Panc1 (cell line): ENCODE data around the gene ERVV-1.

ENCODE experiments used
- CTCF ChIP-seq: fragments of 450-650 bp; IDR thresholded peaks from 2 replicates; pipeline ENCODE4 v1.5.1; 2017; ENCODE audit warnings: mild to moderate bottlenecking
- POLR2AphosphoS5 ChIP-seq: IDR thresholded peaks from 2 replicates; pipeline ENCODE4 v1.6.1; 2012; ENCODE audit warnings: mild to moderate bottlenecking, low read depth, low read length, moderate library complexity
- REST ChIP-seq, 2 experiments: IDR thresholded peaks; 2 replicates each; pipeline ENCODE4 v1.6.1; 2011 to 2012; ENCODE audit warnings: low read depth in 2 of 2, control low read depth in 1 of 2, low read length in 1 of 2, mild to moderate bottlenecking in 1 of 2, moderate library complexity in 1 of 2; ENCODE audit not compliant: insufficient read depth in 1 of 2
- SIN3A ChIP-seq: IDR thresholded peaks from 2 replicates; pipeline ENCODE4 v1.6.1; 2012; ENCODE audit warnings: low read depth, mild to moderate bottlenecking, low read length, moderate library complexity, borderline replicate concordance; ENCODE audit not compliant: insufficient read depth

- no peak for TF ChIP-seq CTCF
- TF ChIP-seq REST (IDR thresholded peaks at IDR 0.05; ENCODE audit: insufficient read depth in 1 of 2, low read depth in 2 of 2, low read length in 1 of 2), result no peak
- TF ChIP-seq POLR2AphosphoS5, result no peak
- no peak for TF ChIP-seq SIN3A
These were observed 9.5 kb upstream of the ERVV-1 start for GRCh38 chr19:53004242-53004641.
